Measurements from ENCODE around the gene CDH4. TPM values are rescaled to one million over a fixed set of nuclear protein-coding genes. Genes with fewer than 3 reads are reported as not detected.

The CDH4 gene
- total and polyA plus RNA-seq, 7 donors: under 0.01 to 0.06 TPM; not detected in 5

- 85 to 90% methylated on average over 6 of the region's 6 CpGs for WGBS, 2 donors
- DNase-seq: no peak
- intact Hi-C loops (cut with DNase I): no loop called here
Observed at GRCh38 chr20:61455508-61456215, 203.6 kb downstream of the CDH4 start.

GRCh38 chr20:61457725-61458124 lies 205.7 kb downstream of the CDH4 start:
- Histone ChIP-seq H3K27me3 (peaks cover 0 to 12% (median 0%) of the 10 kb centered on the region in 3 donors), H3K9me3 (no peaks in the 10 kb centered on the region), H3K27ac (no peak overlapping the region), H3K4me3 (no peak overlapping the region), H3K36me3 (no peaks in the 10 kb centered on the region), H3K4me1 (no peaks in the 10 kb centered on the region)
- no peak for DNase-seq
- intact Hi-C loops (cut with DNase I): no loop called here
- TF ChIP-seq EP300 (IDR thresholded peaks at IDR 0.05): no peak
- no peak for TF ChIP-seq POLR2A (IDR thresholded peaks at IDR 0.05)
- TF ChIP-seq CTCF (IDR thresholded peaks at IDR 0.05): no peak
- TF ChIP-seq POLR2AphosphoS5 (IDR thresholded peaks at IDR 0.05): no peak
- WGBS, 2 donors: 97% methylated on average over 4 of the region's 4 CpGs

More at GRCh38 chr20:61455508-61456215, 203.6 kb downstream of the CDH4 start:
- H3K4me3 ChIP-seq: no peak overlapping the region
- no peaks in the 10 kb centered on the region for H3K36me3 ChIP-seq
- H3K9me3 ChIP-seq: no peaks in the 10 kb centered on the region
- no peak overlapping the region for H3K27ac ChIP-seq
- no peaks in the 10 kb centered on the region for H3K4me1 ChIP-seq
- TF ChIP-seq EP300 (IDR thresholded peaks at IDR 0.05) (no peak), CTCF (IDR thresholded peaks at IDR 0.05) (no peak), POLR2AphosphoS5 (IDR thresholded peaks at IDR 0.05) (no peak), POLR2A (IDR thresholded peaks at IDR 0.05) (no peak)
- H3K27me3 ChIP-seq: peaks cover 0 to 16% (median 0%) of the 10 kb centered on the region in 3 donors

GRCh38 chr20:61458146-61458746 lies 206.2 kb downstream of the CDH4 start:
- Histone ChIP-seq H3K4me1 (no peaks in the 10 kb centered on the region), H3K9me3 (no peaks in the 10 kb centered on the region), H3K27ac (no peak overlapping the region), H3K27me3 (peaks cover 0 to 12% (median 0%) of the 10 kb centered on the region in 3 donors), H3K36me3 (no peaks in the 10 kb centered on the region), H3K4me3 (no peak overlapping the region)
- TF ChIP-seq POLR2A (IDR thresholded peaks at IDR 0.05) (no peak), EP300 (IDR thresholded peaks at IDR 0.05) (no peak), POLR2AphosphoS5 (IDR thresholded peaks at IDR 0.05) (no peak), CTCF (IDR thresholded peaks at IDR 0.05) (no peak)
- 87 to 91% methylated on average over 4 of the region's 4 CpGs for WGBS, 2 donors
- intact Hi-C loops (cut with DNase I): no loop called here
- no peak for DNase-seq

- Histone ChIP-seq H3K36me3 (no peaks in the 10 kb centered on the region), H3K4me3 (no peak overlapping the region), H3K4me1 (no peaks in the 10 kb centered on the region), H3K9me3 (no peaks in the 10 kb centered on the region), H3K27ac (no peak overlapping the region), H3K27me3 (peaks cover 0 to 12% (median 0%) of the 10 kb centered on the region in 3 donors)
- TF ChIP-seq POLR2AphosphoS5 (IDR thresholded peaks at IDR 0.05) (no peak), EP300 (IDR thresholded peaks at IDR 0.05) (no peak), POLR2A (IDR thresholded peaks at IDR 0.05) (no peak), CTCF (IDR thresholded peaks at IDR 0.05) (no peak)
- intact Hi-C loops (cut with DNase I): no loop called here
- 84 to 90% methylated on average over 7 of the region's 7 CpGs for WGBS, 2 donors
- no peak for DNase-seq
Observed at GRCh38 chr20:61459266-61459665, 207.2 kb downstream of the CDH4 start.

Measured in sigmoid colon (tissue), 7 donors.